DND-41 (cell line): Measurements from ENCODE around the gene TUT4.

Source experiments
- ATAC-seq: fragments of 200-7000 bp; cut with Tn5 transposase; 3 replicates; pipeline ENCODE4 v1.9.1; 2021; ENCODE audit warnings: low read depth; ENCODE audit not compliant: insufficient read depth
- DNase-seq: peaks from one replicate; pipeline ENCODE4 v3.0.0-alpha.2; 2020
- H2AFZ ChIP-seq: 2 replicates; pipeline ENCODE4 v1.6.0; 2012; ENCODE audit warnings: low read depth, low read length
- H3K27ac ChIP-seq: 2 replicates; pipeline ENCODE4 v1.5.1; 2012; ENCODE audit warnings: low read length, inconsistent platforms
- H3K27me3 ChIP-seq: fragments of 200-600 bp; sonication (generic); 2 replicates; pipeline ENCODE4 v1.6.0; 2012; ENCODE audit warnings: low read length, mild to moderate bottlenecking, inconsistent platforms; ENCODE audit not compliant: insufficient read depth, poor library complexity
- H3K36me3 ChIP-seq: 2 replicates; pipeline ENCODE4 v1.5.1; 2012; ENCODE audit warnings: low read length, inconsistent platforms; ENCODE audit not compliant: insufficient read depth
- H3K4me1 ChIP-seq: 2 replicates; pipeline ENCODE4 v1.5.1; 2012; ENCODE audit warnings: mild to moderate bottlenecking, low read length; ENCODE audit not compliant: insufficient read depth
- H3K4me2 ChIP-seq: 2 replicates; pipeline ENCODE4 v1.6.0; 2012; ENCODE audit warnings: mild to moderate bottlenecking, moderate library complexity, low read length, inconsistent platforms; ENCODE audit not compliant: insufficient read depth
- H3K4me3 ChIP-seq, 2 experiments: fragments of 200-600 bp in 1 of 2; shearing (Covaris generic) in 1 of 2; 2 replicates each; pipeline ENCODE4 v1.5.1; 2012 to 2016; ENCODE audit warnings: inconsistent platforms in 2 of 2, low read length in 2 of 2, mild to moderate bottlenecking in 2 of 2, low read depth in 1 of 2, moderate library complexity in 1 of 2
- H3K79me2 ChIP-seq: 2 replicates; pipeline ENCODE4 v1.6.0; 2012; ENCODE audit warnings: low read length, inconsistent platforms; ENCODE audit not compliant: insufficient read depth
- H3K9ac ChIP-seq: 2 replicates; pipeline ENCODE4 v1.6.0; 2012; ENCODE audit warnings: low read depth, mild to moderate bottlenecking, inconsistent platforms, low read length, moderate library complexity
- H3K9me3 ChIP-seq: 2 replicates; pipeline ENCODE4 v1.5.1; 2012; ENCODE audit warnings: low read length, moderate library complexity, mild to moderate bottlenecking, inconsistent platforms; ENCODE audit not compliant: insufficient read depth, severe bottlenecking
- H4K20me1 ChIP-seq: 2 replicates; pipeline ENCODE4 v1.6.0; 2012; ENCODE audit warnings: low read length; ENCODE audit not compliant: insufficient read depth
- EZH2 ChIP-seq: IDR thresholded peaks from 3 replicates; pipeline ENCODE4 v1.6.1; 2012; ENCODE audit warnings: borderline replicate concordance, low read depth, mild to moderate bottlenecking, moderate library complexity, low read length, inconsistent platforms; ENCODE audit not compliant: severe bottlenecking
- TF ChIP-seq, protein P1 (sequence below): IDR thresholded peaks from 2 replicates; pipeline ENCODE4 v1.5.1; 2012; ENCODE audit warnings: borderline replicate concordance, low read length, moderate library complexity, mild to moderate bottlenecking; ENCODE audit not compliant: poor library complexity, severe bottlenecking; ENCODE audit errors: extremely low read depth

The TUT4 gene

GRCh38 chr1:52386458-52386857, 166.4 kb downstream of the TUT4 start:
- Histone ChIP-seq H3K27ac (no peak overlapping the region), H3K4me1 (no peaks in the 10 kb centered on the region), H3K27me3 (no peaks in the 10 kb centered on the region), H4K20me1 (peaks cover 16% of the 10 kb centered on the region; the same call in 1 of the 2 replicates), H3K36me3 (peaks cover 91% of the 10 kb centered on the region), H2AFZ (no peak overlapping the region), H3K9me3 (no peaks in the 10 kb centered on the region), H3K79me2 (0 out of 2 replicates have a peak, but pooled peaks cover 6% of the 10 kb centered on the region), H3K9ac (no peak overlapping the region), H3K4me3 (no peak overlapping the region), H3K4me2 (no peak overlapping the region)
- no peak for DNase-seq
- no peak for ATAC-seq
- no peak for TF ChIP-seq EZH2
- TF ChIP-seq, protein P1, sequence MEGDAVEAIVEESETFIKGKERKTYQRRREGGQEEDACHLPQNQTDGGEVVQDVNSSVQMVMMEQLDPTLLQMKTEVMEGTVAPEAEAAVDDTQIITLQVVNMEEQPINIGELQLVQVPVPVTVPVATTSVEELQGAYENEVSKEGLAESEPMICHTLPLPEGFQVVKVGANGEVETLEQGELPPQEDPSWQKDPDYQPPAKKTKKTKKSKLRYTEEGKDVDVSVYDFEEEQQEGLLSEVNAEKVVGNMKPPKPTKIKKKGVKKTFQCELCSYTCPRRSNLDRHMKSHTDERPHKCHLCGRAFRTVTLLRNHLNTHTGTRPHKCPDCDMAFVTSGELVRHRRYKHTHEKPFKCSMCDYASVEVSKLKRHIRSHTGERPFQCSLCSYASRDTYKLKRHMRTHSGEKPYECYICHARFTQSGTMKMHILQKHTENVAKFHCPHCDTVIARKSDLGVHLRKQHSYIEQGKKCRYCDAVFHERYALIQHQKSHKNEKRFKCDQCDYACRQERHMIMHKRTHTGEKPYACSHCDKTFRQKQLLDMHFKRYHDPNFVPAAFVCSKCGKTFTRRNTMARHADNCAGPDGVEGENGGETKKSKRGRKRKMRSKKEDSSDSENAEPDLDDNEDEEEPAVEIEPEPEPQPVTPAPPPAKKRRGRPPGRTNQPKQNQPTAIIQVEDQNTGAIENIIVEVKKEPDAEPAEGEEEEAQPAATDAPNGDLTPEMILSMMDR = no peak

DNA sequence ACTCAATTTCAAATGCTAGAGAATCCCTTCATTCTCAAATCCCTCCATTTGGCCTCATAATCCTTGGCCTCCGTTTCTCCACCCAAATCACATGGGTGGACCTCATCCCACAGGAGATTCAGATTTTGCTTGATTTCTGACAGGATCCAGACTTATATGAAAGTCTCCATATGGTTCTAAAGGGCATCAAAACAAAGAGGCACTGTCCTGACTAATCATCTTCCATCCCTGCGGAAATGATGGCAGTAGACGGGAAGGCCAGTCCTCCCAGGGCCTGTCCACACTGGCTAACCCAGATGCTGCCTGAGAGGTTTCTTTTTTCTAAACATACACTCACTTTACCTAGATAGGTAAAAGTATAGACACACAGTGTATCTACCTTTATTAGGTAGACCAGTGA, 167.5 kb downstream of the TUT4 start:
- H4K20me1 ChIP-seq = peaks cover 16% of the 10 kb centered on the region; the same call in 1 of the 2 replicates
- H3K36me3 ChIP-seq = peaks cover 98% of the 10 kb centered on the region
- TF ChIP-seq EZH2 = no peak
- TF ChIP-seq, protein P1 = no peak
- no peak overlapping the region for H3K4me2 ChIP-seq
- H2AFZ ChIP-seq = no peak overlapping the region
- DNase-seq (no peak), ATAC-seq (no peak)
- no peaks in the 10 kb centered on the region for H3K9me3 ChIP-seq
- 0 out of 2 replicates have a peak, but pooled peaks cover 6% of the 10 kb centered on the region for H3K79me2 ChIP-seq
- H3K4me1 ChIP-seq = no peaks in the 10 kb centered on the region
- H3K27ac ChIP-seq = no peak overlapping the region
- no peak overlapping the region for H3K9ac ChIP-seq
- no peak overlapping the region for H3K4me3 ChIP-seq
- H3K27me3 ChIP-seq = no peaks in the 10 kb centered on the region
